PC-3 (cell line): ENCODE results near the gene GNAS. TPM values are rescaled to one million over a fixed set of nuclear protein-coding genes. Genes with fewer than 3 reads are reported as not detected.

ENCODE experiments used
- ATAC-seq: fragments of 200-7000 bp; cut with Tn5 transposase; 2 replicates; pipeline ENCODE4 v1.9.1; 2020; ENCODE audit warnings: mild to moderate bottlenecking, moderate library complexity
- BruUV-seq: library from RNA; stranded (reverse); fragments of 400-500 nt; replicated peaks from 2 replicates; lab custom pipeline; 2021; lab: Mats Ljungman, UMichigan
- CTCF ChIA-PET: fragments of 300-600 bp; sonication (Branson Sonifier 250); formaldehyde crosslinking; loops from one replicate; lab custom pipeline; 2022; ENCODE audit warnings: antibody characterized with exemption; lab: Charles Lee
- POLR2A ChIA-PET: fragments of 300-600 bp; sonication (Branson Sonifier 250); formaldehyde crosslinking; loops from one replicate; lab custom pipeline; 2022; ENCODE audit warnings: antibody characterized with exemption; ENCODE audit not compliant: unreplicated experiment; lab: Charles Lee
- DNase-seq: peaks from one replicate; pipeline ENCODE4 v3.0.0-alpha.2; 2015
- H2AFZ ChIP-seq: fragments of 300-600 bp; sonication (generic); 2 replicates; pipeline ENCODE4 v1.6.0; 2016; ENCODE audit warnings: antibody characterized with exemption, low read length
- H3F3A ChIP-seq: fragments of 300-600 bp; sonication (generic); one replicate; pipeline ENCODE4 v1.6.0; 2017; ENCODE audit warnings: antibody characterized with exemption, low read length, control low read depth, mild to moderate bottlenecking; ENCODE audit not compliant: unreplicated experiment
- H3K27ac ChIP-seq: fragments of 300-600 bp; sonication (generic); 2 replicates; pipeline ENCODE4 v1.5.1; 2016; ENCODE audit warnings: mild to moderate bottlenecking, low read length
- H3K27me3 ChIP-seq: fragments of 300-600 bp; sonication (generic); 2 replicates; pipeline ENCODE4 v1.6.1; 2016; ENCODE audit warnings: low read length, mixed read lengths
- H3K36me3 ChIP-seq: fragments of 300-600 bp; sonication (generic); 2 replicates; pipeline ENCODE4 v1.6.1; 2016; ENCODE audit warnings: low read depth, mixed run types, low read length, mixed read lengths
- H3K4me1 ChIP-seq: fragments of 300-600 bp; sonication (generic); 2 replicates; pipeline ENCODE4 v1.5.1; 2016; ENCODE audit warnings: low read length; ENCODE audit not compliant: insufficient read depth
- H3K4me2 ChIP-seq: fragments of 300-600 bp; sonication (generic); 2 replicates; pipeline ENCODE4 v1.6.0; 2016; ENCODE audit warnings: low read length
- H3K4me3 ChIP-seq: fragments of 300-600 bp; sonication (generic); 2 replicates; pipeline ENCODE4 v1.5.1; 2016; ENCODE audit warnings: mild to moderate bottlenecking, low read length, mixed read lengths
- H3K79me2 ChIP-seq: fragments of 300-600 bp; sonication (generic); 2 replicates; pipeline ENCODE4 v1.6.1; 2017; ENCODE audit warnings: low read length, mixed read lengths
- H3K9ac ChIP-seq: fragments of 300-600 bp; sonication (generic); 2 replicates; pipeline ENCODE4 v1.6.0; 2016; ENCODE audit warnings: mild to moderate bottlenecking, low read length
- H3K9me2 ChIP-seq: fragments of 300-600 bp; sonication (generic); replicated peaks from 2 replicates; pipeline ENCODE4 v1.6.1; 2016; ENCODE audit warnings: mixed run types, low read length, mixed read lengths
- H3K9me3 ChIP-seq: fragments of 300-600 bp; sonication (generic); 2 replicates; pipeline ENCODE4 v1.6.1; 2016; ENCODE audit warnings: low read length, mixed read lengths
- H4K20me1 ChIP-seq: fragments of 300-600 bp; sonication (generic); 2 replicates; pipeline ENCODE4 v1.6.1; 2016; ENCODE audit warnings: low read length, mixed read lengths
- CTCF ChIP-seq: fragments of 300-600 bp; sonication (generic); conservative IDR thresholded peaks from 2 replicates; pipeline ENCODE4 v1.5.1; 2017; ENCODE audit warnings: antibody characterized with exemption, low read depth, mild to moderate bottlenecking, low read length
- EZH2 ChIP-seq: fragments of 300-600 bp; sonication (generic); IDR thresholded peaks from one replicate; pipeline ENCODE4 v1.6.1; 2017; ENCODE audit warnings: antibody characterized with exemption, mild to moderate bottlenecking, low read length; ENCODE audit not compliant: unreplicated experiment
- EZH2phosphoT487 ChIP-seq: fragments of 300-600 bp; sonication (generic); IDR thresholded peaks from 2 replicates; pipeline ENCODE4 v1.6.1; 2018; ENCODE audit warnings: mild to moderate bottlenecking, antibody characterized with exemption, low read length, borderline replicate concordance
- intact Hi-C: fragments of 100-400 bp; cut with micrococcal nuclease; formaldehyde crosslinking; loops from 2 replicates; pipeline ENCODE4 v1.9.0; 2023
- total RNA-seq: library from RNA; depleted of rRNA; stranded (reverse); fragments of >200 nt; gene quantifications from 2 replicates; pipeline ENCODE4 v1.2.3, GENCODE V29; 2014

GNAS gene
- total RNA-seq, 1 experiment from 2014 or later = 694 TPM

- TF ChIP-seq EZH2 (no peak), CTCF (no peak), EZH2phosphoT487 (no peak)
- POLR2A ChIA-PET = no interaction called here
- peaks cover 24% of the 10 kb centered on the region for H3K4me1 ChIP-seq
- intact Hi-C loops = loop anchor here (5.0 kb wide), 1 partner anchor 236 kb away; the partner anchor contains the start of gene STX16
- peaks cover 6% of the 10 kb centered on the region for H4K20me1 ChIP-seq
- no TSS peak for BruUV-seq
- ATAC-seq = peak; percentile 65
- CTCF ChIA-PET = no interaction called here
- peak overlapping the region; percentile 93 for H3K4me2 ChIP-seq
- no peaks in the 10 kb centered on the region for H3K27me3 ChIP-seq
- peaks cover 33% of the 10 kb centered on the region for H3K79me2 ChIP-seq
- H3K4me3 ChIP-seq = peak overlapping the region; percentile 81
- H3K36me3 ChIP-seq = no peaks in the 10 kb centered on the region
- peak overlapping the region; percentile 87 for H3K9ac ChIP-seq
- DNase-seq = peak; percentile 83
- no peaks in the 10 kb centered on the region for H3K9me2 ChIP-seq
- H2AFZ ChIP-seq = peak overlapping the region; percentile 66
- H3K27ac ChIP-seq = no peak overlapping the region
- H3K9me3 ChIP-seq = no peaks in the 10 kb centered on the region
- no peaks in the 10 kb centered on the region for H3F3A ChIP-seq
These were observed 36.2 kb downstream of the GNAS start for GRCh38 chr20:58888521-58889333.

- TF ChIP-seq EZH2 = no peak
- no peak for TF ChIP-seq EZH2phosphoT487
- TF ChIP-seq CTCF = no peak
- H3K4me2 ChIP-seq = peak overlapping the region; percentile 93
- H3K36me3 ChIP-seq = no peaks in the 10 kb centered on the region
- H3K27me3 ChIP-seq = no peaks in the 10 kb centered on the region
- H3F3A ChIP-seq = no peaks in the 10 kb centered on the region
- peaks cover 39% of the 10 kb centered on the region for H3K79me2 ChIP-seq
- ChIA-PET POLR2A (no interaction called here), CTCF (no interaction called here)
- DNase-seq (no peak), ATAC-seq (no peak)
- H3K9me3 ChIP-seq = no peaks in the 10 kb centered on the region
- H3K4me3 ChIP-seq = peak overlapping the region; percentile 71
- no TSS peak for BruUV-seq
- H3K27ac ChIP-seq = no peak overlapping the region
- no peaks in the 10 kb centered on the region for H3K9me2 ChIP-seq
- peaks cover 12% of the 10 kb centered on the region for H4K20me1 ChIP-seq
- intact Hi-C loops = loop anchor here (5.0 kb wide), 1 partner anchor 237 kb away; the partner anchor contains the start of gene STX16
- peak overlapping the region; percentile 35; the same call in 1 of the 2 replicates for H3K9ac ChIP-seq
- peaks cover 30% of the 10 kb centered on the region for H3K4me1 ChIP-seq
- no peak overlapping the region for H2AFZ ChIP-seq
These were observed 36.8 kb downstream of the GNAS start for GRCh38 chr20:58889334-58889760.
